SK-N-SH (cell line): ENCODE results near the gene IQCF2.

Experiments used
- CHD2 ChIP-seq: fragments of 150-350 bp; IDR thresholded peaks from 2 replicates; pipeline ENCODE4 v1.6.1; 2018; ENCODE audit warnings: low read length; ENCODE audit not compliant: partially characterized antibody
- GABPA ChIP-seq: IDR thresholded peaks from 2 replicates; pipeline ENCODE4 v1.4.0; 2012; ENCODE audit warnings: low read depth, mild to moderate bottlenecking
- MXI1 ChIP-seq: IDR thresholded peaks from 2 replicates; pipeline ENCODE4 v1.6.1; 2012; ENCODE audit warnings: mild to moderate bottlenecking, low read depth, low read length, improper control_type of control experiment
- NFIC ChIP-seq: IDR thresholded peaks from 2 replicates; pipeline ENCODE4 v1.4.0; 2012; ENCODE audit warnings: borderline replicate concordance
- POLR2AphosphoS5 ChIP-seq: IDR thresholded peaks from 2 replicates; pipeline ENCODE4 v1.6.1; 2012; ENCODE audit warnings: low read depth, low read length
- RAD21 ChIP-seq: IDR thresholded peaks from 2 replicates; pipeline ENCODE4 v1.6.1; 2012; ENCODE audit warnings: mild to moderate bottlenecking, low read length
- RXRA ChIP-seq: IDR thresholded peaks from 2 replicates; pipeline ENCODE4 v1.4.0; 2012; ENCODE audit warnings: low read depth, mild to moderate bottlenecking, borderline replicate concordance
- SIN3A ChIP-seq: IDR thresholded peaks from 2 replicates; pipeline ENCODE4 v1.6.1; 2012; ENCODE audit warnings: low read depth, mild to moderate bottlenecking, low read length, moderate library complexity, borderline replicate concordance
- SMC3 ChIP-seq: IDR thresholded peaks from 2 replicates; pipeline ENCODE4 v1.6.1; 2012; ENCODE audit warnings: low read depth, low read length, improper control_type of control experiment
- TF ChIP-seq, protein P1 (sequence below): IDR thresholded peaks from 2 replicates; pipeline ENCODE4 v1.4.0; 2012; ENCODE audit warnings: low read depth
- TF ChIP-seq, protein P2 (sequence below): IDR thresholded peaks from 2 replicates; pipeline ENCODE4 v1.6.1; 2012; ENCODE audit warnings: mild to moderate bottlenecking, low read depth, low read length, moderate library complexity
- TF ChIP-seq, protein P3 (sequence below): fragments of 200-600 bp; sonication (generic); IDR thresholded peaks from 2 replicates; pipeline ENCODE4 v1.6.1; 2017; ENCODE audit warnings: antibody characterized with exemption, mild to moderate bottlenecking, moderate library complexity

DNA sequence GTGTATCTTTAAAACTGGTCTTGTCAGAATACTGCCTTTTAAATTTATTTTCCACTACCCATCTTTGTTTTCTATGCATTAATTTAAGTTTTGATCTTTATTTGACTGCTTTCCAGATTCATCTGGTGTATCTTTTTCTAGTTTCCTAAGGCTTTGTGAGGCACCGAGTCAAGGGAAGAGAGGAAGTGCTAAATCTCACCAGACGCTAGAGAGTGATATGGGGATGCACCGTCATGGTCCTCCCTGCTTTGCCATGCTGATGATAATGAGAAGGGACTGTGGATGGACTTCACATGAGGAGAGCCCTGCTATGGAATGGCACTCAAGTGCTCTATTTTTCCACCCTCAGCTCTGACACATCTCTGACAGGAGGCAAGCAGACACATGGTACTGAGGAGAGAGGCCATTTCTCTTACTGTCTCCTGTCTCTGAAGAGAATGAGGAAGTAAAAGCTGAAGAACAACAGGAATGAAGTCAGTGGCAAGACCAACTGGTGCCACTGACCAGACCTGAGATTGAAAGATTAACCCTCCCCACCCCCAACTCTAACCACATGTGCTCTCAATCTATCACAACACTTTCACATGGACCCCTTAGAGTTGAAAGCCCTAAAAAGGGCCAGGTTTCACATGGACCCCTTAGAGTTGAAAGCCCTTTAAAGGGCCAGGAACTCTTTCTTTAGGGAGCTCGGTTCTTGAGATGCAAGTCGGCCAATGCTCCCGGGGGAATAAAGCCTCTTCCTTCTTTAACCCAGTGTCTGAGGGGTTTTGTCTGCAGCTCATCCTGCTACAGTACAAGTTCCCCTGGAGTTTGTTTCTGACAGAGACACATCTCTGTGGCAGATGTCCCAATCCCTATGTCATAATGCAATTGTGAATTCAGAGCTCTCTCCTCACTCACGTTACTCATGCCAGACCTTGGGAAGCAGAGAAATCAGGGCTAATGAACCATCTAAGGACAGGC, at the start of gene IQCF2:
- TF ChIP-seq, protein P1, sequence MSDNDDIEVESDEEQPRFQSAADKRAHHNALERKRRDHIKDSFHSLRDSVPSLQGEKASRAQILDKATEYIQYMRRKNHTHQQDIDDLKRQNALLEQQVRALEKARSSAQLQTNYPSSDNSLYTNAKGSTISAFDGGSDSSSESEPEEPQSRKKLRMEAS, result no peak
- TF ChIP-seq RXRA (no peak), SMC3 (no peak), GABPA (no peak), SIN3A (no peak), POLR2AphosphoS5 (no peak), RAD21 (no peak), NFIC (no peak), CHD2 (no peak), MXI1 (no peak)
- TF ChIP-seq, protein P2, sequence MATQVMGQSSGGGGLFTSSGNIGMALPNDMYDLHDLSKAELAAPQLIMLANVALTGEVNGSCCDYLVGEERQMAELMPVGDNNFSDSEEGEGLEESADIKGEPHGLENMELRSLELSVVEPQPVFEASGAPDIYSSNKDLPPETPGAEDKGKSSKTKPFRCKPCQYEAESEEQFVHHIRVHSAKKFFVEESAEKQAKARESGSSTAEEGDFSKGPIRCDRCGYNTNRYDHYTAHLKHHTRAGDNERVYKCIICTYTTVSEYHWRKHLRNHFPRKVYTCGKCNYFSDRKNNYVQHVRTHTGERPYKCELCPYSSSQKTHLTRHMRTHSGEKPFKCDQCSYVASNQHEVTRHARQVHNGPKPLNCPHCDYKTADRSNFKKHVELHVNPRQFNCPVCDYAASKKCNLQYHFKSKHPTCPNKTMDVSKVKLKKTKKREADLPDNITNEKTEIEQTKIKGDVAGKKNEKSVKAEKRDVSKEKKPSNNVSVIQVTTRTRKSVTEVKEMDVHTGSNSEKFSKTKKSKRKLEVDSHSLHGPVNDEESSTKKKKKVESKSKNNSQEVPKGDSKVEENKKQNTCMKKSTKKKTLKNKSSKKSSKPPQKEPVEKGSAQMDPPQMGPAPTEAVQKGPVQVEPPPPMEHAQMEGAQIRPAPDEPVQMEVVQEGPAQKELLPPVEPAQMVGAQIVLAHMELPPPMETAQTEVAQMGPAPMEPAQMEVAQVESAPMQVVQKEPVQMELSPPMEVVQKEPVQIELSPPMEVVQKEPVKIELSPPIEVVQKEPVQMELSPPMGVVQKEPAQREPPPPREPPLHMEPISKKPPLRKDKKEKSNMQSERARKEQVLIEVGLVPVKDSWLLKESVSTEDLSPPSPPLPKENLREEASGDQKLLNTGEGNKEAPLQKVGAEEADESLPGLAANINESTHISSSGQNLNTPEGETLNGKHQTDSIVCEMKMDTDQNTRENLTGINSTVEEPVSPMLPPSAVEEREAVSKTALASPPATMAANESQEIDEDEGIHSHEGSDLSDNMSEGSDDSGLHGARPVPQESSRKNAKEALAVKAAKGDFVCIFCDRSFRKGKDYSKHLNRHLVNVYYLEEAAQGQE, result no peak
- TF ChIP-seq, protein P3, sequence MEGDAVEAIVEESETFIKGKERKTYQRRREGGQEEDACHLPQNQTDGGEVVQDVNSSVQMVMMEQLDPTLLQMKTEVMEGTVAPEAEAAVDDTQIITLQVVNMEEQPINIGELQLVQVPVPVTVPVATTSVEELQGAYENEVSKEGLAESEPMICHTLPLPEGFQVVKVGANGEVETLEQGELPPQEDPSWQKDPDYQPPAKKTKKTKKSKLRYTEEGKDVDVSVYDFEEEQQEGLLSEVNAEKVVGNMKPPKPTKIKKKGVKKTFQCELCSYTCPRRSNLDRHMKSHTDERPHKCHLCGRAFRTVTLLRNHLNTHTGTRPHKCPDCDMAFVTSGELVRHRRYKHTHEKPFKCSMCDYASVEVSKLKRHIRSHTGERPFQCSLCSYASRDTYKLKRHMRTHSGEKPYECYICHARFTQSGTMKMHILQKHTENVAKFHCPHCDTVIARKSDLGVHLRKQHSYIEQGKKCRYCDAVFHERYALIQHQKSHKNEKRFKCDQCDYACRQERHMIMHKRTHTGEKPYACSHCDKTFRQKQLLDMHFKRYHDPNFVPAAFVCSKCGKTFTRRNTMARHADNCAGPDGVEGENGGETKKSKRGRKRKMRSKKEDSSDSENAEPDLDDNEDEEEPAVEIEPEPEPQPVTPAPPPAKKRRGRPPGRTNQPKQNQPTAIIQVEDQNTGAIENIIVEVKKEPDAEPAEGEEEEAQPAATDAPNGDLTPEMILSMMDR, result no peak
